K562 (cell line): ENCODE data around the gene RUNDC1. TPM values are rescaled to one million over a fixed set of nuclear protein-coding genes. Genes with fewer than 3 reads are reported as not detected.

Experiments
- BDP1 ChIP-seq: IDR thresholded peaks from 3 replicates; pipeline ENCODE4 v1.6.1; 2011; ENCODE audit not compliant: insufficient read length, insufficient read depth
- BMI1 ChIP-seq: fragments of 150-350 bp; IDR thresholded peaks from 2 replicates; pipeline ENCODE4 v1.6.1; 2014; ENCODE audit warnings: low read length
- HCFC1 ChIP-seq: IDR thresholded peaks from 2 replicates; pipeline ENCODE4 v1.6.1; 2012; ENCODE audit warnings: low read depth, low read length, improper control_type of control experiment
- JUN ChIP-seq, 2 experiments: sonication (generic) in 1 of 2; formaldehyde crosslinking in 1 of 2; IDR thresholded peaks; 2 replicates each; pipeline versions ENCODE4 v1.6.1 to v1.8.0; 2012 to 2022; ENCODE audit warnings: borderline replicate concordance in 2 of 2, mild to moderate bottlenecking in 2 of 2, improper control_type of control experiment in 1 of 2, low read depth in 1 of 2, low read length in 1 of 2, missing genetic modification reagents in 1 of 2
- MYBL2 ChIP-seq, 2 experiments: fragments of 450-650 bp in 1 of 2; sonication (generic) in 1 of 2; formaldehyde crosslinking in 1 of 2; IDR thresholded peaks; 2 replicates each; pipeline versions ENCODE4 v1.6.1 to v1.8.1; 2017 to 2022; ENCODE audit warnings: borderline replicate concordance in 1 of 2, inconsistent platforms in 1 of 2, low read depth in 1 of 2, mild to moderate bottlenecking in 1 of 2, missing genetic modification reagents in 1 of 2, moderate library complexity in 1 of 2
- MYC ChIP-seq, 2 experiments: fragments of 250-450 bp in 1 of 2; sonication (Bioruptor Pico) in 1 of 2; IDR thresholded peaks; 2 replicates each; pipeline versions ENCODE4 v1.5.1 to v1.6.1; 2012 to 2021; ENCODE audit warnings: low read depth in 2 of 2, borderline replicate concordance in 1 of 2, improper control_type of control experiment in 1 of 2, low read length in 1 of 2, mild to moderate bottlenecking in 1 of 2, moderate library complexity in 1 of 2
- SIN3A ChIP-seq, 2 experiments: fragments of 150-350 bp in 1 of 2; IDR thresholded peaks; 2 replicates each; pipeline ENCODE4 v1.6.1; 2011 to 2016; ENCODE audit warnings: borderline replicate concordance in 2 of 2, low read depth in 2 of 2, low read length in 2 of 2, mild to moderate bottlenecking in 2 of 2, moderate library complexity in 2 of 2; ENCODE audit not compliant: control insufficient read depth in 1 of 2
- SIN3B ChIP-seq: fragments of 450-650 bp; IDR thresholded peaks from 2 replicates; pipeline ENCODE4 v1.6.1; 2017; ENCODE audit warnings: low read depth, mild to moderate bottlenecking, moderate library complexity
- TBL1XR1 ChIP-seq, 2 experiments: IDR thresholded peaks; 2 replicates each; pipeline ENCODE4 v1.6.1; 2012; ENCODE audit warnings: improper control_type of control experiment in 2 of 2, low read length in 2 of 2, mild to moderate bottlenecking in 1 of 2
- ZNF253 ChIP-seq: fragments of 250-450 bp; sonication (Bioruptor Pico); conservative IDR thresholded peaks from 2 replicates; pipeline ENCODE4 v1.6.1; 2021; ENCODE audit warnings: mild to moderate bottlenecking
- polyA plus RNA-seq, 8 experiments: library from polyadenylated mRNA; depleted of rRNA in 4 of 8; stranded (reverse) in 5 of 8; unstranded in 3 of 8; fragments of >200 nt; fragmentation: Nextera tagmentation in 2 of 8; fragmentation: Illumina TruSeq in 1 of 8; extraction: Ambion mirVana in 2 of 8; extraction: Trizol in 1 of 8; gene quantifications; 2 replicates each; pipeline versions ENCODE4 v1.2.1 to v1.2.3, GENCODE V29; 2011 to 2014; ENCODE audit warnings: inconsistent platforms in 1 of 8, missing spikeins in 1 of 8
- total RNA-seq, 7 experiments: library from RNA; depleted of rRNA in 6 of 7; stranded (reverse); fragments of >200 nt in 6 of 7; fragmentation: Illumina TruSeq in 2 of 7; extraction: Trizol in 2 of 7; gene quantifications; 2 replicates each; pipeline versions ENCODE4 v1.2.1 to v1.2.3, GENCODE V29; 2011 to 2021; ENCODE audit warnings: low replicate concordance in 1 of 7
- TF ChIP-seq, protein P1 (sequence below): fragments of 250-450 bp; sonication (Bioruptor Pico); IDR thresholded peaks from 2 replicates; pipeline ENCODE4 v1.8.0; 2021; ENCODE audit warnings: mild to moderate bottlenecking, moderate library complexity
- TF ChIP-seq, protein P2 (sequence below): fragments of 450-650 bp; IDR thresholded peaks from 2 replicates; pipeline ENCODE4 v1.6.1; 2016; ENCODE audit warnings: mild to moderate bottlenecking, moderate library complexity

RUNDC1 gene
- total and polyA plus RNA-seq, 9 of the 15 experiments (the other 6 are each of a cell fraction or from before 2014, with no cell fraction given) = 3.4 to 12.6 (median 9.4) TPM

DNA sequence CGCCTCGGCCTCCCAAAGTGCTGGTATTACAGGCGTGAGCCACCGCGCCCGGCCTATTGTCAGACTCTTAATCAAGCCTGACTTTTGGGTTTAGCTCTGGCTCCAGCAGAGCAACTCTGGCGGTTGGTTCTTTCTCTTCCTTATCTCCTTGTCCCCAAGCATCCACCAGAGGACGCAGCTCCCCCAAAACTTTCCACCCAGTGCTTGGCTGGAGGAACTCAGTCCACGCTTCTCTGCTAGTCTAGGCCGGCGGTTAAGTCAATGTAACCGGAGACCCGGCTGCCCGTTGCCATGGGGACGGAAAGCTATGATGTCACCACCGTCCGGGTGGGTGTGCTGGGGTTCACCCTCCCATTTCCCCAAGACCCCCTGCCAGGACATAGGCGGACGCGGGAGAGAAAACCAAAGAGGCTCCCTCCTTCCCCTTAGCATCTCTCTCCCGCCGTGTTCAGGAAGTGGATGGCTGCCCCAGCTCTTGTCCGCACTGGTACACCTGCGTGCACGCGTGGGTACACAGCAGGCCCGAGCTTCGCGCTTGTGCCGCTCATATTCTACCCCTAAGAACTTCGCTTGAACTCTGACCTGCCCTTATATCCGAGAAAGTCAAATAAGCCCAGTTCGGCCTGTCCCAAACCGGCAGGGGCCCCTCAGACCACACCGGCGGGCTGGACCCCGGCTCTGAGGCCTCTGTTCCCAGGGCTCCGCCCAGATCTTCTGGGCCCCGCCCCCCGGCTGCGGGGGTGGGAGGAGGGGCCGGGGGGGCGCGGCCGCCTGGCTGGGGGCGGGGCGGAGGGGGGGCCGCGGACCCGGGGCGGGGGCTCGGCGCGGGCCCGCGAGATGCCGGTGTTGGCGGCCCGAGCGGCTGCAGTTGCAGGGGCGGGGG is 44.3 kb downstream of the RUNDC1 start, which contains the start of gene RND2 (continued):
- TF ChIP-seq TBL1XR1 (IDR thresholded peaks at IDR 0.05; ENCODE audit: low read length in 2 of 2) (peak; percentile 52 to 64; a peak in 2 of 4 replicates), SIN3A (IDR thresholded peaks at IDR 0.05; ENCODE audit: borderline replicate concordance in 2 of 2, control insufficient read depth in 1 of 2, low read depth in 2 of 2, low read length in 2 of 2) (peak; percentile 55 to 92; a peak in 2 of 4 replicates), ZNF253 (CRISPR knock-in tag) (no peak), MYC (IDR thresholded peaks at IDR 0.05; ENCODE audit: low read depth, low read length) (peak; percentile 83), MYC (CRISPR knock-in tag; IDR thresholded peaks at IDR 0.05; ENCODE audit: borderline replicate concordance, low read depth) (no peak), HCFC1 (peak; percentile 33; the same call in 1 of the 2 replicates), SIN3B (no peak), MYBL2 (IDR thresholded peaks at IDR 0.05; ENCODE audit: low read depth) (no peak), MYBL2 (CRISPR knock-in tag; IDR thresholded peaks at IDR 0.05; ENCODE audit: borderline replicate concordance) (no peak), BDP1 (no peak), BMI1 (peak; percentile 93), JUN (IDR thresholded peaks at IDR 0.05; ENCODE audit: borderline replicate concordance, low read depth, low read length) (peak; percentile 84), JUN (CRISPR knock-in tag; IDR thresholded peaks at IDR 0.05; ENCODE audit: borderline replicate concordance) (peak; percentile 86)
- TF ChIP-seq, protein P1, sequence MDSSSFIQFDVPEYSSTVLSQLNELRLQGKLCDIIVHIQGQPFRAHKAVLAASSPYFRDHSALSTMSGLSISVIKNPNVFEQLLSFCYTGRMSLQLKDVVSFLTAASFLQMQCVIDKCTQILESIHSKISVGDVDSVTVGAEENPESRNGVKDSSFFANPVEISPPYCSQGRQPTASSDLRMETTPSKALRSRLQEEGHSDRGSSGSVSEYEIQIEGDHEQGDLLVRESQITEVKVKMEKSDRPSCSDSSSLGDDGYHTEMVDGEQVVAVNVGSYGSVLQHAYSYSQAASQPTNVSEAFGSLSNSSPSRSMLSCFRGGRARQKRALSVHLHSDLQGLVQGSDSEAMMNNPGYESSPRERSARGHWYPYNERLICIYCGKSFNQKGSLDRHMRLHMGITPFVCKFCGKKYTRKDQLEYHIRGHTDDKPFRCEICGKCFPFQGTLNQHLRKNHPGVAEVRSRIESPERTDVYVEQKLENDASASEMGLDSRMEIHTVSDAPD = no peak
- TF ChIP-seq, protein P2, sequence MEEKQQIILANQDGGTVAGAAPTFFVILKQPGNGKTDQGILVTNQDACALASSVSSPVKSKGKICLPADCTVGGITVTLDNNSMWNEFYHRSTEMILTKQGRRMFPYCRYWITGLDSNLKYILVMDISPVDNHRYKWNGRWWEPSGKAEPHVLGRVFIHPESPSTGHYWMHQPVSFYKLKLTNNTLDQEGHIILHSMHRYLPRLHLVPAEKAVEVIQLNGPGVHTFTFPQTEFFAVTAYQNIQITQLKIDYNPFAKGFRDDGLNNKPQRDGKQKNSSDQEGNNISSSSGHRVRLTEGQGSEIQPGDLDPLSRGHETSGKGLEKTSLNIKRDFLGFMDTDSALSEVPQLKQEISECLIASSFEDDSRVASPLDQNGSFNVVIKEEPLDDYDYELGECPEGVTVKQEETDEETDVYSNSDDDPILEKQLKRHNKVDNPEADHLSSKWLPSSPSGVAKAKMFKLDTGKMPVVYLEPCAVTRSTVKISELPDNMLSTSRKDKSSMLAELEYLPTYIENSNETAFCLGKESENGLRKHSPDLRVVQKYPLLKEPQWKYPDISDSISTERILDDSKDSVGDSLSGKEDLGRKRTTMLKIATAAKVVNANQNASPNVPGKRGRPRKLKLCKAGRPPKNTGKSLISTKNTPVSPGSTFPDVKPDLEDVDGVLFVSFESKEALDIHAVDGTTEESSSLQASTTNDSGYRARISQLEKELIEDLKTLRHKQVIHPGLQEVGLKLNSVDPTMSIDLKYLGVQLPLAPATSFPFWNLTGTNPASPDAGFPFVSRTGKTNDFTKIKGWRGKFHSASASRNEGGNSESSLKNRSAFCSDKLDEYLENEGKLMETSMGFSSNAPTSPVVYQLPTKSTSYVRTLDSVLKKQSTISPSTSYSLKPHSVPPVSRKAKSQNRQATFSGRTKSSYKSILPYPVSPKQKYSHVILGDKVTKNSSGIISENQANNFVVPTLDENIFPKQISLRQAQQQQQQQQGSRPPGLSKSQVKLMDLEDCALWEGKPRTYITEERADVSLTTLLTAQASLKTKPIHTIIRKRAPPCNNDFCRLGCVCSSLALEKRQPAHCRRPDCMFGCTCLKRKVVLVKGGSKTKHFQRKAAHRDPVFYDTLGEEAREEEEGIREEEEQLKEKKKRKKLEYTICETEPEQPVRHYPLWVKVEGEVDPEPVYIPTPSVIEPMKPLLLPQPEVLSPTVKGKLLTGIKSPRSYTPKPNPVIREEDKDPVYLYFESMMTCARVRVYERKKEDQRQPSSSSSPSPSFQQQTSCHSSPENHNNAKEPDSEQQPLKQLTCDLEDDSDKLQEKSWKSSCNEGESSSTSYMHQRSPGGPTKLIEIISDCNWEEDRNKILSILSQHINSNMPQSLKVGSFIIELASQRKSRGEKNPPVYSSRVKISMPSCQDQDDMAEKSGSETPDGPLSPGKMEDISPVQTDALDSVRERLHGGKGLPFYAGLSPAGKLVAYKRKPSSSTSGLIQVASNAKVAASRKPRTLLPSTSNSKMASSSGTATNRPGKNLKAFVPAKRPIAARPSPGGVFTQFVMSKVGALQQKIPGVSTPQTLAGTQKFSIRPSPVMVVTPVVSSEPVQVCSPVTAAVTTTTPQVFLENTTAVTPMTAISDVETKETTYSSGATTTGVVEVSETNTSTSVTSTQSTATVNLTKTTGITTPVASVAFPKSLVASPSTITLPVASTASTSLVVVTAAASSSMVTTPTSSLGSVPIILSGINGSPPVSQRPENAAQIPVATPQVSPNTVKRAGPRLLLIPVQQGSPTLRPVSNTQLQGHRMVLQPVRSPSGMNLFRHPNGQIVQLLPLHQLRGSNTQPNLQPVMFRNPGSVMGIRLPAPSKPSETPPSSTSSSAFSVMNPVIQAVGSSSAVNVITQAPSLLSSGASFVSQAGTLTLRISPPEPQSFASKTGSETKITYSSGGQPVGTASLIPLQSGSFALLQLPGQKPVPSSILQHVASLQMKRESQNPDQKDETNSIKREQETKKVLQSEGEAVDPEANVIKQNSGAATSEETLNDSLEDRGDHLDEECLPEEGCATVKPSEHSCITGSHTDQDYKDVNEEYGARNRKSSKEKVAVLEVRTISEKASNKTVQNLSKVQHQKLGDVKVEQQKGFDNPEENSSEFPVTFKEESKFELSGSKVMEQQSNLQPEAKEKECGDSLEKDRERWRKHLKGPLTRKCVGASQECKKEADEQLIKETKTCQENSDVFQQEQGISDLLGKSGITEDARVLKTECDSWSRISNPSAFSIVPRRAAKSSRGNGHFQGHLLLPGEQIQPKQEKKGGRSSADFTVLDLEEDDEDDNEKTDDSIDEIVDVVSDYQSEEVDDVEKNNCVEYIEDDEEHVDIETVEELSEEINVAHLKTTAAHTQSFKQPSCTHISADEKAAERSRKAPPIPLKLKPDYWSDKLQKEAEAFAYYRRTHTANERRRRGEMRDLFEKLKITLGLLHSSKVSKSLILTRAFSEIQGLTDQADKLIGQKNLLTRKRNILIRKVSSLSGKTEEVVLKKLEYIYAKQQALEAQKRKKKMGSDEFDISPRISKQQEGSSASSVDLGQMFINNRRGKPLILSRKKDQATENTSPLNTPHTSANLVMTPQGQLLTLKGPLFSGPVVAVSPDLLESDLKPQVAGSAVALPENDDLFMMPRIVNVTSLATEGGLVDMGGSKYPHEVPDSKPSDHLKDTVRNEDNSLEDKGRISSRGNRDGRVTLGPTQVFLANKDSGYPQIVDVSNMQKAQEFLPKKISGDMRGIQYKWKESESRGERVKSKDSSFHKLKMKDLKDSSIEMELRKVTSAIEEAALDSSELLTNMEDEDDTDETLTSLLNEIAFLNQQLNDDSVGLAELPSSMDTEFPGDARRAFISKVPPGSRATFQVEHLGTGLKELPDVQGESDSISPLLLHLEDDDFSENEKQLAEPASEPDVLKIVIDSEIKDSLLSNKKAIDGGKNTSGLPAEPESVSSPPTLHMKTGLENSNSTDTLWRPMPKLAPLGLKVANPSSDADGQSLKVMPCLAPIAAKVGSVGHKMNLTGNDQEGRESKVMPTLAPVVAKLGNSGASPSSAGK = peak; percentile 42
